Peyer's patch (tissue), 4 donors: Measurements from ENCODE around the gene VGLL4.

ENCODE experiments used
- CTCF ChIP-seq, 6 experiments: fragments of 450-650 bp in 4 of 6; fragments of 200-600 bp in 2 of 6; sonication (generic) in 1 of 6; IDR thresholded peaks; one replicate each; pipeline ENCODE4 v1.5.1; 2017 to 2019; ENCODE audit warnings: antibody characterized with exemption in 6 of 6, mild to moderate bottlenecking in 3 of 6, moderate library complexity in 1 of 6
- POLR2A ChIP-seq, 2 donors: fragments of 450-650 bp; IDR thresholded peaks; one replicate each; pipeline ENCODE4 v1.5.1; 2017; ENCODE audit warnings: antibody characterized with exemption in 2 of 2, mild to moderate bottlenecking in 2 of 2, moderate library complexity in 2 of 2

- TF ChIP-seq POLR2A (IDR thresholded peaks at IDR 0.05): no peak
- TF ChIP-seq CTCF (IDR thresholded peaks at IDR 0.05): no peak
Observed at GRCh38 chr3:11565932-11566331, 77.8 kb downstream of the VGLL4 start.
